Osteoblast (primary cell): Measurements from ENCODE around the gene CA11. TPM values are rescaled to one million over a fixed set of nuclear protein-coding genes. Genes with fewer than 3 reads are reported as not detected.

Experiments used
- DNase-seq: peaks from one replicate; pipeline ENCODE4 v3.0.0; 2011; ENCODE audit warnings: low spot score, mixed read lengths; ENCODE audit not compliant: insufficient read length; ENCODE audit errors: missing footprints
- H2AFZ ChIP-seq: 2 replicates; pipeline ENCODE4 v1.6.0; 2011; ENCODE audit warnings: mild to moderate bottlenecking, low read length
- H3K27ac ChIP-seq: 2 replicates; pipeline ENCODE4 v1.5.1; 2011; ENCODE audit warnings: mild to moderate bottlenecking, low read depth, low read length, moderate library complexity
- H3K27me3 ChIP-seq: 2 replicates; pipeline ENCODE4 v1.6.0; 2012; ENCODE audit warnings: mild to moderate bottlenecking, control low read depth, inconsistent platforms, low read length, moderate library complexity; ENCODE audit not compliant: insufficient read depth
- H3K36me3 ChIP-seq: 2 replicates; pipeline ENCODE4 v1.5.1; 2011; ENCODE audit warnings: mild to moderate bottlenecking, low read length, control low read depth, moderate library complexity; ENCODE audit not compliant: insufficient read depth
- H3K4me1 ChIP-seq: 2 replicates; pipeline ENCODE4 v1.5.1; 2011; ENCODE audit warnings: mild to moderate bottlenecking, low read length, control low read depth, moderate library complexity; ENCODE audit not compliant: insufficient read depth
- H3K4me2 ChIP-seq: 2 replicates; pipeline ENCODE4 v1.6.0; 2011; ENCODE audit warnings: mild to moderate bottlenecking, low read length; ENCODE audit not compliant: insufficient read depth
- H3K4me3 ChIP-seq: fragments of 200-600 bp; sonication (generic); 3 replicates; pipeline ENCODE4 v1.5.1; 2012; ENCODE audit warnings: mild to moderate bottlenecking, low read length, inconsistent platforms; ENCODE audit not compliant: insufficient read depth
- H3K79me2 ChIP-seq: 2 replicates; pipeline ENCODE4 v1.6.0; 2012; ENCODE audit warnings: mild to moderate bottlenecking, low read length, control low read depth, inconsistent platforms; ENCODE audit not compliant: insufficient read depth
- H3K9me3 ChIP-seq: 2 replicates; pipeline ENCODE4 v1.5.1; 2011; ENCODE audit warnings: low read depth, low read length, control low read depth
- H4K20me1 ChIP-seq: 2 replicates; pipeline ENCODE4 v1.6.0; 2012; ENCODE audit warnings: mild to moderate bottlenecking, low read length, control low read depth; ENCODE audit not compliant: insufficient read depth
- total RNA-seq: library from RNA; depleted of rRNA; stranded (reverse); fragments of >200 nt; gene quantifications from 2 replicates; pipeline ENCODE4 v1.2.3, GENCODE V29; 2012
- TF ChIP-seq, protein P1 (sequence below): IDR thresholded peaks from 2 replicates; pipeline ENCODE4 v1.5.1; 2011; ENCODE audit warnings: mild to moderate bottlenecking, low read depth, low read length, moderate library complexity; ENCODE audit errors: extremely low read depth

CA11 gene
- total RNA-seq, 1 donor, result 1.8 TPM

DNA sequence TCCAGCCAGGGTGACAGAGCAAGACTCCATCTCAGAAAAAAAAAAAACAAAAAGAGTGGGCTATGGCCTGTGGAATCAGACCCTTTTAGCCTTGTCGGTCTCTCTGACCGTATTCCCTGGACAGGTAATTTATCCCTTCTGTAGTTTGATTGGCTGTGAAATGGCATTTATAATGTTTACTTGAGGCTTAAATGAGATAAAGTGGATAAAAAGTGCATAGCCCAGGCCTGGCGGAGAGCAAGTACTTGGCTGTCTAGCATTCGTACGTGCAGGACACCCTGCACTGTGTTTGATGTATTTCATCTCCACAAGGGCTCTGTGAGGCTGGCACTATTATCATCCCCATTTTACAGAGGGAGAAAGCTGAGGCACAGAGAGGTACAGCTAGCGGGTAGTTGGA, 19.8 kb upstream of the CA11 start:
- Histone ChIP-seq H3K4me2 (no peak overlapping the region), H3K27me3 (peaks cover 2% of the 10 kb centered on the region)
- DNase-seq, result peak; percentile 52

DNA sequence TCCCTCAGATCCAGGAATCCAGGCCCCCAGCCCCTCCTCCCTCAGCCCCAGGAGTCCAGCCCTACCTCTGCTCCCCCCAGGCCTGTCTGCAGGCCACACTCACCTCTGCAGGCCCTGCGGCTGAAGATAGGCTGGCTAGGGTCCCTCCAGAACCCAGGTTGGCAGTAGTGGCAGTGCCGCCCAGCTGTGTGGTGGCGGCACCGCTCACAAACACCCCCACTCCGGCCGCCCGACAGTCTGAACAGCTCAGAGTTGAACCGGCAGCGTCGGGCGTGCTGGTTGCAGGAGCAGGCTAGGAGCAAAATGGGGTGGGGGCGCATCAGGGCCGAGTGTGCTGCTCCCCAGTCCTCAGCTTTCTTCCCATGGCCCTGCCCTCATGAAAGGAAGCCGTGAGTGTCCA, 18.5 kb upstream of the CA11 start:
- Histone ChIP-seq H3K4me1 (peaks cover 3% of the 10 kb centered on the region), H3K36me3 (no peaks in the 10 kb centered on the region), H3K9me3 (no peaks in the 10 kb centered on the region), H3K79me2 (no peaks in the 10 kb centered on the region), H3K4me3 (no peak overlapping the region), H3K27ac (no peak overlapping the region), H4K20me1 (no peaks in the 10 kb centered on the region), H2AFZ (no peak overlapping the region), H3K27me3 (peaks cover 2% of the 10 kb centered on the region), H3K4me2 (no peak overlapping the region)
- TF ChIP-seq, protein P1, sequence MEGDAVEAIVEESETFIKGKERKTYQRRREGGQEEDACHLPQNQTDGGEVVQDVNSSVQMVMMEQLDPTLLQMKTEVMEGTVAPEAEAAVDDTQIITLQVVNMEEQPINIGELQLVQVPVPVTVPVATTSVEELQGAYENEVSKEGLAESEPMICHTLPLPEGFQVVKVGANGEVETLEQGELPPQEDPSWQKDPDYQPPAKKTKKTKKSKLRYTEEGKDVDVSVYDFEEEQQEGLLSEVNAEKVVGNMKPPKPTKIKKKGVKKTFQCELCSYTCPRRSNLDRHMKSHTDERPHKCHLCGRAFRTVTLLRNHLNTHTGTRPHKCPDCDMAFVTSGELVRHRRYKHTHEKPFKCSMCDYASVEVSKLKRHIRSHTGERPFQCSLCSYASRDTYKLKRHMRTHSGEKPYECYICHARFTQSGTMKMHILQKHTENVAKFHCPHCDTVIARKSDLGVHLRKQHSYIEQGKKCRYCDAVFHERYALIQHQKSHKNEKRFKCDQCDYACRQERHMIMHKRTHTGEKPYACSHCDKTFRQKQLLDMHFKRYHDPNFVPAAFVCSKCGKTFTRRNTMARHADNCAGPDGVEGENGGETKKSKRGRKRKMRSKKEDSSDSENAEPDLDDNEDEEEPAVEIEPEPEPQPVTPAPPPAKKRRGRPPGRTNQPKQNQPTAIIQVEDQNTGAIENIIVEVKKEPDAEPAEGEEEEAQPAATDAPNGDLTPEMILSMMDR, result no peak
- DNase-seq, result peak; percentile 52

More for the DNA sequence above, 19.8 kb upstream of the CA11 start:
- Histone ChIP-seq H3K79me2 (no peaks in the 10 kb centered on the region), H3K4me3 (no peak overlapping the region), H2AFZ (no peak overlapping the region), H3K36me3 (no peaks in the 10 kb centered on the region), H3K9me3 (no peaks in the 10 kb centered on the region), H3K27ac (no peak overlapping the region), H3K4me1 (peaks cover 1% of the 10 kb centered on the region), H4K20me1 (no peaks in the 10 kb centered on the region)
- TF ChIP-seq, protein P1, result no peak

DNA sequence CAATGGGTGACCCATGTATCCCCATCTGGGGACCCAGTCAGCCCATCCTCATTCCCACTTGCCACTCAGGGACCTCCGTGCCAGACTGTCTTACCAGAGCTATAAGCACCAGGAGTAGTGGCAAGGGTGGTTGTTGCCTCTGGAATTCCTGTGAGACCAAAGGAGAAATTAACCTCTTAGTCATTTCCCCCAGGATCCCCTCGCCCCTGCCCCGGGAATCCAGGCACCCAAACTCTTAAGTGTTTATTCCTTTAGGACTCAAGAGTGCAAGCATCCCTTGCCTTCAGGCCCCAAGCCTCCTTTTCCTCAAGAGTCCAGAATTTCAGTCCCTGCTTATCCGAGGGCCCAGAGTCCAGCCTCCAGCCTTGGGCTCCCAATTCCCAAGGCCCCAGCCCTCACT, 17.7 kb upstream of the CA11 start:
- Histone ChIP-seq H3K4me2 (no peak overlapping the region), H2AFZ (no peak overlapping the region), H3K9me3 (no peaks in the 10 kb centered on the region)

DNA sequence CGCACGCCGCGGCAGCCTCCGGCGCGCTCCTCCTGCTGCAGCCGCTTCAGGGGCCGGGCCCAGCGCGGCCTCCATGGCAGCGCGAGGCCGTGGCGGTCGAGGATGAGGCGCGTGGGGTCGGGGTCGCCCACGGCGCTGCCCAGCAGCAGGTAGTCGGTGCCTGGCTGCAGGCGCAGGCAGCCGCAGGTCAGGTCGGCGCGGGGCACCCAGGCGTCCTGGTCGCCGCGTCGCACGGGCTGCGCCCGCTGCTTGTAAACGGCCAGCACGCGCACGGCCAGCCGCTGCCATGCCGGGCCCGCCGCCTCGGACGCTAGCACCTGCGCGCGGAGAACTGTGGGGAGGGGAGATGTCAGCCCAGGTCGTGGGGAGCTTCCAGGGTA, 15.7 kb upstream of the CA11 start:
- H3K36me3 ChIP-seq, result no peaks in the 10 kb centered on the region
- H3K27me3 ChIP-seq, result peaks cover 2% of the 10 kb centered on the region
- no peak overlapping the region for H3K4me3 ChIP-seq
- H2AFZ ChIP-seq, result no peak overlapping the region
- H3K9me3 ChIP-seq, result no peaks in the 10 kb centered on the region
- no peak overlapping the region for H3K27ac ChIP-seq
- no peak overlapping the region for H3K4me2 ChIP-seq
- H3K79me2 ChIP-seq, result no peaks in the 10 kb centered on the region
- TF ChIP-seq, protein P1, result no peak
- DNase-seq, result peak; percentile 50
- H4K20me1 ChIP-seq, result no peaks in the 10 kb centered on the region
- peaks cover 13% of the 10 kb centered on the region for H3K4me1 ChIP-seq

More for the DNA sequence above, 17.7 kb upstream of the CA11 start:
- H3K4me3 ChIP-seq, result no peak overlapping the region
- no peaks in the 10 kb centered on the region for H4K20me1 ChIP-seq
- H3K4me1 ChIP-seq, result peaks cover 3% of the 10 kb centered on the region
- no peaks in the 10 kb centered on the region for H3K79me2 ChIP-seq
- TF ChIP-seq, protein P1, result no peak
- H3K36me3 ChIP-seq, result no peaks in the 10 kb centered on the region
- no peak overlapping the region for H3K27ac ChIP-seq
- peaks cover 2% of the 10 kb centered on the region for H3K27me3 ChIP-seq
- peak; percentile 88 for DNase-seq
